NCI-H2196 (cell line): Measurements from ENCODE around the gene SRBD1.

Experiments
- DNase-seq: peaks from one replicate; lab custom pipeline; 2025; ENCODE audit not compliant: unreplicated experiment; lab: John Stamatoyannopoulos, UW

SRBD1 gene

DNA sequence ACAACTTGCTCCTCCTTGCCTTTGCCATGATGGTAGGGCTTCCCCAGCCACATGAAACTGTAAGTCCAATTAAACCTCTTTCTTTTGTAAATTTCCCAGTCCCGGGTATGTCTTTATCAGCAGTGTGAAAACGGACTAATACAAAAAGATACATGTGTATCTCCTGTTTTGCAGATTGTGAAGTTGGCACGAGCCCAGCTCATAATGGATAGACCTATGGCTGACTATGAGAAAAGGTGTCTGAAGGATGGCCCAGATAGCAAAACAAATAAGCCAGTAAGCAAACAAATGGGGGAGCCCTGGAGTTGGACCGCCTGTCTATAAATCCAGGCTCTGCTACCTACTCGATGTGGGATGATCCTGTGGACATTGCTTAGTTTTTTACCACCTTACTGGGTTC, 24.9 kb upstream of the SRBD1 start:
- DNase-seq, result no peak

GRCh38 chr2:45634223-45634622, 23.2 kb upstream of the SRBD1 start:
- no peak for DNase-seq

DNA sequence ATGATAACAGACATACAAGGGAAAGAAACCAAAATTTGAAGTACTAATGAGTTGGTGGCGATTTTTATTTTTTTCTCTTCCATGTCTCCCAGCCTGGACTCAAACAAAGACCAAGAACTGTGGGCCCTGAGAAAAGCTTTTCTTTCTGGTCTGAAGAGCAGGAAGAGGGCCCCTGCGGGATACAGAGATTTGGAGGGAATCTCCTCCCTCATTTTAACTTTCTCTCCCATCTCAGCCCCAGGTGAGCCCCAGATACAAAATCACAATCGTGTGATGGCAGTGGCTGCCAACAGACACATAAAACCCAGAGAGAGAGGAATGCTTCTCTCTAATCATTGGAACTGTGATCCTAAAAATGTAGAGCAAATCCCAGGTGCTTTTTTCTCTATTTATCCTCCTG, 20.9 kb upstream of the SRBD1 start:
- DNase-seq, result no peak

DNA sequence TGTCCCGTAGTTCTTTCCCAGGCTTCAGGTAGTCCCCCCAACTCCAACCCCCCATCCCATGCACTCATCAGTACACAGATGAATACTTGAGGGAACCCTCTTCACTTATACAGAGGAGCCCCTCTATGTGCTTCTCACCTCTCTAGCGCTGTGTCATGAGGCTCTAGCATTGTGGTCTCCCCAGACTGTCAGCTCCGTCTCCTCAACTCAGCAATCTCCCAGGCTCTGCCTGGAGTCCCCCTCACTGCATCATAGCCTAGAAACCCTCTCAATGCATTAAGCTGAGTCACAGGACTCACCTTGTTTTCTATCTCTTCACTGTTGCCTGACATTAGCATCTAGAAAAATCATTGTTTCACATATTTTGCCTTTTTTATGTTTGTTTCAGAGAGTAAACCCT, 20.3 kb upstream of the SRBD1 start:
- no peak for DNase-seq

- no peak for DNase-seq
Observed at GRCh38 chr2:45629971-45630370, 18.9 kb upstream of the SRBD1 start.

DNA sequence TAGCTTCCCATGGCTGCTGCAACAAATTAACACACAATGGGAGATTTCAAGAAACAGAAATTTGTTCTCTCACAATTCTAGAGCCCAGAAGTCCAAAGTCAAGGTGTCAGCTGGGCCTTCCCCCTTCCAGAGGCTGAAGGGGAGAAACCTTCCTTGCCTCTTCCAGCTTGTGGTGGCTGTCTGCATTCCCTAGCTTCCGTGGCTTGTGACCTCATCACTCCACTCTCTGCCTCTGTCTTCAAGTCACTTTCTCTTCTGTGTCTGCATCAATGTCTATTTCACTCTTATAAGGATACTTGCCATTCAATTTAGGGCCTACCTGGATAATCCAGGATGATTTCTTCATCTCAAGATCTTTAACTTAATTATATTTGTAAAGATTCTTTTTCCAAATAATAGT, 16.8 kb upstream of the SRBD1 start:
- no peak for DNase-seq

DNA sequence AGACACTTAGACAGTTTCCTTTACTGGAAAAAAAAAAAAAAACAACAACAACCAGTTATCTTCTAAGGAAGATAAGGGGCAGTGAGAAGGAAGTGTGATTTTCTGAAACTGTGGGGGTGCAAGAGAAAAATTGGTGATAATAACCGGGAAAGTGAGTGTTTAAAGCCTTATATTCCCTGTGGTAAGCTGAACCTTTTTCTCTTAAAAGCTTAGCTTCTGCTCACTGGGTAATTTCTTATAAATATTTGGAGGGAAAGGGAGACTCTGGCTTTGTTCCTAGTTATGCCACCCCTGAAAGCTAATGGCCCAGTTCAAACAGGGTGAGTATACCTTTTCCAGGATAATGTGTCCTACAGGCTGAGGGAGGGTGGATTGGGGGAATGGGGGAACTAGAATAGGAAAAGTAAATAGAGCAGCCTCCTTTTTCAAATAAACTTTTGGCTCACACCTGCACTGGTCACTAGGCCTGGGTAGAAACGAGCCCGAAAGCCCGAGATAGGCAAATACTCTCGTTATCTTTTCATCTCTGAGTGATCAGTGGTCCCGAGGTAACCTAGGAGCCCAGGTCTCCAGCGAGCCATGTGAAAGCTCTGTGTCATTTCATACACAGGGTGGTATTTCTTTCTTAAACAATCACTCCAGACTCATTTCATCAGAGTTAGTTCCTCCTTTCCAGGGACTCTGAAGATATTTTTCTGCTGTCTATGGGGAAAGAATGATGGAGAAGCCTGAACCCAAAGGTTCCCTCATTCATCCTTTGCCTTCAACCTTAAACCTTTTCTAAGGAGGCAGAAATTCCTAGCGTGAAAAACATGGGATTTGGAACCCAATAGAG, 15.5 kb upstream of the SRBD1 start:
- peak; percentile 57 for DNase-seq

GRCh38 chr2:45625824-45626223, 14.8 kb upstream of the SRBD1 start:
- no peak for DNase-seq

- no peak for DNase-seq
Observed at GRCh38 chr2:45623098-45623497, 12.0 kb upstream of the SRBD1 start.

DNA sequence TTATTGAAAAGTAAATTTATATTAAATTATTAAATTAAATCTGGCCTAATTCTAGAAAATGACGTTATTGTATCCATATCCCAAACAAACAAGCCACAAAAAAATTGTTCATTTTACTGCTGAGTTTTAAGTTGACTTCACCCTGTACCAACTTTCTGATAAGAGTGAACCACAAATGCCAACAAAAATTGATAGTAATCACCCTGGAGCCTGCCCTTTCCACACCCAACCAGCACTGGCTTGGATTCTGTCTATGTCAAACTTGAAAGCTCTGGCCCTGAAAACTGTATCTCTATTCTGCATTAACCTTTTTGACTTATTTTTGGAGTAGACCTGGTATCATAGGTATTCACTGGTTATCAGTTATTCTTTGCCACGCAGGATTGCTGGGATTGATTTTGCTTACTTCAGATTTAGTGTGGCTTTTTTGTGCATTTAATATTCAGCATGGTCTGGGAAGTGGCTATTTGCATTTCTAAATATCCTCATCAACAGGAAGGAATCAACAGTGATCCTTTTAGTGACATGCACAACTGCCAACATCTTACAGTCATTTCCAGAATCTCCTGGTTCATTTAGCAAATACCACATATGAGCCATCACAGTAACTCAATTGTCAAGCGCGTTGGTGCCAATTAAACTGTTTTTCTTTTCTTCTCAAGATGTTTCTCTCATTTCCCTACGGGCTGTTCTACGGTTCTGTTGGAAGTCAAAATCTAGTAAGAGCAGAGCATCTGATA, 11.4 kb upstream of the SRBD1 start:
- no peak for DNase-seq

- no peak for DNase-seq
Observed at GRCh38 chr2:45617496-45617895, 6.4 kb upstream of the SRBD1 start.

DNA sequence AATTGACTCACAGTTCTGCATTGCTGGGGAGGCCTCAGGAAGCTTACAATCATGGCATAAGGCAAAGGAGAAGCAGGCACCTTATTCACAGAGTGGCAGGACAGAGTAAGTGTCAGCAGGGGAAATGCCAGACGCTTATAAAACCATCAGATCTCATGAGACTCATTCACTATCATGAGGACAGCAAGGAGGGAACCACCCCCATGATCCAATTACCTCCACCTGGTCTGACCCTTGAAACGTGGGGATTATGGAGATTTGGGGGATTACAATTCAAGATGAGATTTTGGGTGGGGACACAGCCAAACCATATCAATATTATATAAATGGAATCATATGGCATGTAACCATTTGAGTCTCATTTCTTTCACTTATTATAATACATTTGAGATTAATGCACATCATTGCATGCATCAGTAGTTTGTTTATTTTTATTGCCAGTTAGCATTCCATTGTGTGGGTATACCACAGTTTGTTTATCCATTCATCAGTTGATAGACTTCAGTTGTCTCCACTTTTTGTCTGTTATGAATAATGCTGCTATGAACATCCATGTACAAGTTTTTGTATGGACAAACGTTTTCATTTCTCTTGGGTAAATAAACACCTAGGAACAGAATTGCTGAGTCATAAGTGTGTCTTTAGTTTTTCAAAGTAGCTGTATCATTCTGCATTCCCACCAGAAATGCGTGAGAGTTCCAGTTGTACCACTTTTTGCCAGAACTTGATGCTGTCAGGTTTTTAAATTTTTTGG, 5.8 kb upstream of the SRBD1 start:
- no peak for DNase-seq

DNA sequence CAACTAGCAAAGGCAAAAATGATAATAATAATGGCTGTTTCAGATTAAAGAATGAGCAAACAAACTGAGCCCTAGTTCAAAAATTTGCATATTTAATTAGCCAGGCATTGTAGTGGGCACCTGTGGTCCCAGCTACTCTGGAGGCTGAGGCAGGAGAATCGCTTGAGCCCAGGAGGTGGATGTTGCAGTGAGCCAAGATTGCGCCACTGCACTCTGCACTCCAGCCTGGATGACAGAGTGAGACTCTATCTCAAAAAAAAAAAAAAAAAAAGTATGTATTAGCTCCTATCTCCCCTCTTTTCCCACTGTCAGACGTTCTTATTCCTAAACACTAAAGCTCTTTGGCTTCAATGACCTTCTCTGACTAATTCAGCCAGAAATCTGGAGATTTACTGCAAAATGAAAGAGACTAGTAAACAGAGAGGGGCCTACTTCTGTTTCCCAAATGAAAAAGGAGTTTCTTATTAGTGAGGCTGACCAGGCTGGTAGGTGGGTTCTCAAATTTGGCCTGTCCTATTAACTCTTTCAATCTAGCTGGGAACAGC, 3.9 kb upstream of the SRBD1 start:
- no peak for DNase-seq

DNA sequence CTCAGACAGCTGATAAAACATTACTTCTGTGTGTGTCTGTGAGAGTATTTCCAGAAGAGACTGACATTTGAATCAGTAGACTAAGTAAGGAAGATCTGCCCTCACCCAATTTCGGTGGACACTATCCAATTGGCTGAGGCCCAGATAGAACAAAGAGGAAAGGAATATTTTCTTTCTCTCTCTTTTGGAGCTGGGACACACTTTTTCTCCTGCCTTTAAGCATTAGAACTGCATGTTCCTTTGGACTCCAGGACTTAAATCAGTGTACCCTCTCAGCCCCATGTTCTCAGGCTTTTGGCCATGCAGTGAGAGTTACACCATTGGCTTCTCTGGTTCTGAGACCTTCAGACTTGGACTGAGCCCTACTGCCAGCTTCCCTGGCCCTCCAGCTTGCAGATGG, 3.3 kb upstream of the SRBD1 start:
- no peak for DNase-seq

- no peak for DNase-seq
Observed at GRCh38 chr2:45612731-45613130, 1.7 kb upstream of the SRBD1 start.

DNA sequence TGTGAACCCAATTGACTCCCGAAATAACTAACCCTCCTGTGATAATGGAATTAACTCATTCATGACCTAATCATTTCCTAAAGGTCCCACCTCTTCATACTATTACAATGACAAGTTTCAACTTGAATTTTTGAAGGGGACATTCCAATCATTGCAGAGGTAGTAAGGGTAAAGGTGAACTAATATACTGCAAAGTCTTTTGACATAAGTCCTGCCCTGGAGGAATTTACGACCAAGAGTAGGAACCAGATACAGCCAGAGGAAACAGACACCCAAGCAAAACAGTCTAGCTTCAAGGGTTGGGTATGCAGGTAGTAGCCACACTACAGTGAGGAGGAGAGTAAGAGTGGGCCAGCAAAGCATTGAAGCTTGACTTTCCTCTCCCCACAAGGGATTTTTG, 1.2 kb upstream of the SRBD1 start:
- no peak for DNase-seq

- DNase-seq, result peak; percentile 64
Observed at GRCh38 chr2:45610281-45611019, 617 bp downstream of the SRBD1 start.

DNA sequence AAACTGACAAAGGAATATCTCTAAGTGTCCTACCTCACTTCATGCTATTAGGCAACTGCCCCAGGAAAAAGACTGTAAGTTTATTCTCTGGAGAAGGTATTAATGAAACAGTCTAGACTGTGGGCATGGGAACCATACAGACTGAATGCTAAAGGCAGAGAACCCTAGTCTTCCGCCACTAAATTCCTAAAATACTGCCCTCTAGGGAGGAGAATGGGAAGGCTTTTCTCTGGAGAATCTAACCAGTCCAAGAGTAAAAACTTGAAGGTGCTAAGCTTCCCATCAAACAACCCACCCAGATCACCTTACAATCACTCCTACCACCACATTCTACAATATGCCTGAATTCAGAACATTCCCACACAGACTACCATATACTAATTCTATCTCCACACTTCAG, 3.4 kb downstream of the SRBD1 start:
- DNase-seq, result peak; percentile 6

DNA sequence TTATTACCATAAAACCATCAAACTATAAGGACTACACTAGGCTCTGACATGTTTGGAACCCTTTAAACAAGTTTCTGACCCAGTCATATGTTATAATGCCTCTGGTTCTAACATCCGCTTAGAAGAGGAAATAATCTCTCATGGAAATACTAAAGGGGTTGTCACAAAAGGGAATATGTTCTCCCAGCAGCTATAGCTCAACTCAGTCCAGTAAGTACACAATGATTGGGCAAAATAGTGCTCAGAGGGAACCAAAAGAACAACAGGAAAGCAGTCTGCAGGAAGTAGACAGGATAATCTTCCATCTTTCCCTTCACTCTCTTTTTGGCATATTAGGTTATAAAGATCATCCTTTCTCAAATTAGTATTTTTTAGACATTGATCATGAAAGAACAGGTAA, 4.3 kb downstream of the SRBD1 start:
- no peak for DNase-seq

DNA sequence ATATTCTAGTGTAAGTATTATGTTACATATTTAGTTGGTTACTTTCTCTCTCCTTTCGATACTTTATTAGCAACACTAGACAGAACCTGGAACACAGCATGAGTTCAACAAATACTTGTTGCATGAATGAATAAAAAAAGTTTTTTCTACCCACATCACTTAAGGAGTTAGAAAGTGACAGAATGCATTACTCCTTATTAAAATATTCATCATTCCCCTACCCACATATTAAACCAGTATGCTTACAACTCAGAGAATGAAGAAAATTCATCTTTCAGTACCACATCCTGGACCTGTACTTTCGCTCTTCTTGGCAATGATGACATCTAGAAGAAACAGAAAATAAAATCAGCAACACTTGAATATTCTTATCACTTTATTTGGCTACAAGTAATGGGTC, 6.0 kb downstream of the SRBD1 start:
- no peak for DNase-seq

GRCh38 chr2:45602624-45603023, 8.4 kb downstream of the SRBD1 start:
- no peak for DNase-seq
